Esophagus squamous epithelium (tissue), 4 donors: ENCODE data around the gene SLC6A7.

Experiments
- CTCF ChIP-seq, 6 experiments: fragments of 450-650 bp in 4 of 6; fragments of 200-600 bp in 2 of 6; sonication (generic) in 2 of 6; IDR thresholded peaks; one replicate each; pipeline ENCODE4 v1.5.1; 2016 to 2019; ENCODE audit warnings: antibody characterized with exemption in 6 of 6, mild to moderate bottlenecking in 4 of 6, moderate library complexity in 4 of 6
- POLR2A ChIP-seq, 4 donors: fragments of 450-650 bp; IDR thresholded peaks; one replicate each; pipeline ENCODE4 v1.6.1; 2017; ENCODE audit warnings: antibody characterized with exemption in 4 of 4, mild to moderate bottlenecking in 4 of 4, moderate library complexity in 3 of 4

- TF ChIP-seq POLR2A (IDR thresholded peaks at IDR 0.05) (no peak), CTCF (IDR thresholded peaks at IDR 0.05) (no peak)
Measured at GRCh38 chr5:150255659-150256409, 66.0 kb downstream of the SLC6A7 start.
